Right lobe of liver (tissue), 6 donors: ENCODE data around the gene FER. TPM values are rescaled to one million over a fixed set of nuclear protein-coding genes. Genes with fewer than 3 reads are reported as not detected.
"Not testable (repeated sequence)": the region's sequence is repeated elsewhere in the genome, so short reads cannot be mapped to it uniquely, and the experiment has no call there.

Experiments
- ATAC-seq, 4 donors: fragments of 200-7000 bp; cut with Tn5 transposase; one replicate each; pipeline ENCODE4 v1.9.1; 2020; ENCODE audit warnings: mild to moderate bottlenecking in 4 of 4, moderate library complexity in 4 of 4
- DNase-seq, 3 donors: peaks; one replicate each; pipeline ENCODE4 v3.0.0-alpha.2; 2020
- H3K27ac ChIP-seq, 3 donors: fragments of 200-600 bp; one replicate each; pipeline ENCODE4 v1.8.0; 2022
- H3K27me3 ChIP-seq, 2 donors: fragments of 200-600 bp; one replicate each; pipeline ENCODE4 v1.8.0; 2022
- H3K36me3 ChIP-seq, 4 donors: fragments of 200-600 bp; sonication (generic) in 1 of 4; one replicate each; pipeline versions ENCODE4 v1.5.1 to v1.8.0; 2017 to 2022; ENCODE audit warnings: control low read depth in 1 of 4
- H3K4me1 ChIP-seq, 4 donors: fragments of 200-600 bp; sonication (generic) in 1 of 4; one replicate each; pipeline versions ENCODE4 v1.5.1 to v1.8.0; 2017 to 2022; ENCODE audit warnings: control low read depth in 1 of 4
- H3K4me3 ChIP-seq, 3 donors: fragments of 200-600 bp; one replicate each; pipeline ENCODE4 v1.8.0; 2022
- H3K9me3 ChIP-seq, 4 donors: fragments of 200-600 bp; sonication (generic) in 1 of 4; one replicate each; pipeline versions ENCODE4 v1.5.1 to v1.8.0; 2017 to 2022; ENCODE audit warnings: control low read depth in 1 of 4
- CTCF ChIP-seq, 4 donors: fragments of 200-600 bp in 3 of 4; fragments of 450-650 bp in 1 of 4; IDR thresholded peaks; one replicate each; pipeline versions ENCODE4 v1.5.1 to v1.8.0; 2016 to 2022; ENCODE audit warnings: antibody characterized with exemption in 4 of 4, mild to moderate bottlenecking in 2 of 4
- POLR2A ChIP-seq: fragments of 450-650 bp; IDR thresholded peaks from one replicate; pipeline ENCODE4 v1.6.1; 2017; ENCODE audit warnings: antibody characterized with exemption, mild to moderate bottlenecking
- WGBS: methylation state at CpG from one replicate; pipeline ENCODE4 v1.1.6; 2018; ENCODE audit warnings: low coverage, low lambda C conversion rate; ENCODE audit not compliant: insufficient coverage; ENCODE audit errors: missing lambda C conversion rate; 5-methylcytosine and 5-hydroxymethylcytosine counted together
- intact Hi-C, 2 donors: fragments of 100-400 bp; cut with DNase I; formaldehyde crosslinking; loops; one replicate each; pipeline versions ENCODE4 v1.11.2 to v1.14.1; 2022
- total RNA-seq, 6 experiments: library from RNA; depleted of rRNA in 2 of 6; stranded (reverse); fragments of >200 nt in 2 of 6; fragmentation: NEBNext Ultra II Directional in 3 of 6; extraction: Animal tissue kit (Norgen Biotek cat#: 25700) in 3 of 6; gene quantifications; one replicate each; pipeline versions ENCODE4 v1.1.0 to v1.2.4, GENCODE V29; 2016 to 2023
- donor health status: DM: no; HTN: yes; CAD: no.
- donor health status: DM: no; HTN: no; CAD: no.
- donor health status: DM: no; HTN: no; CAD: no.
- donor health status: DM: no; HTN: yes; CAD: no.
- donor health status: DM: no; HTN: yes; CAD: no.

Gene FER
- total RNA-seq, 6 experiments from 2014 or later = 2.6 to 10.9 (median 5.0) TPM

- no peak for DNase-seq
- Histone ChIP-seq H3K4me3 (no peak overlapping the region), H3K4me1 (no peaks in the 10 kb centered on the region), H3K9me3 (no peaks in the 10 kb centered on the region), H3K27ac (no peak overlapping the region), H3K27me3 (no peaks in the 10 kb centered on the region), H3K36me3 (no peaks in the 10 kb centered on the region)
- TF ChIP-seq POLR2A (no peak), CTCF (IDR thresholded peaks at IDR 0.05) (no peak)
- 96% methylated on average over 2 of the region's 2 CpGs for WGBS
- intact Hi-C loops = no loop called here
- ATAC-seq = no peak
These were observed 416.3 kb downstream of the FER start for GRCh38 chr5:109164001-109164400.

- intact Hi-C loops = no loop called here
- H3K36me3 ChIP-seq = no peaks in the 10 kb centered on the region
- ATAC-seq (no peak), DNase-seq (no peak)
- no peaks in the 10 kb centered on the region for H3K27me3 ChIP-seq
- H3K4me3 ChIP-seq = no peak overlapping the region
- no peak overlapping the region for H3K27ac ChIP-seq
- H3K4me1 ChIP-seq = no peaks in the 10 kb centered on the region
- no peaks in the 10 kb centered on the region for H3K9me3 ChIP-seq
- TF ChIP-seq CTCF (IDR thresholded peaks at IDR 0.05) = no peak
- no peak for TF ChIP-seq POLR2A
These were observed 419.9 kb downstream of the FER start for GRCh38 chr5:109167586-109167985.

DNA sequence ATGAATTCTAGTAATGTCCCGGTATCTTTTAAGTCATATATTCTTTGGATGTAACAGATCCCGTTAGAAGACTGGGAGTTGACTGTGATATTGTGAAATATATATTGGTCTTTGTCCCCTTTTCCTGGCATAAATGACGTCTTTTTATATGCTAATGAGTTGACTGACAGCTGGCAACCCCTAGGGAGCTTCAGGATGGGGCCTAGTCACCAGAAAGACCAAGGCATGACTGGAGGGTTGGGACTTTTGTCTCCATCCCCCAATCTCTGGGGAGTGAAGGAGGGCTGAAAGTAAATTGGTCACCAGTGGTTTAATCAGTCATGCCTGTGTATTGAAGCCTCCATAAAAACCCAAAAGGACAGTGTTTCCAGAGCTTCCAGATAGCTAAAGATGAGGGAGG, 420.5 kb downstream of the FER start:
- no peaks in the 10 kb centered on the region for H3K9me3 ChIP-seq
- no peak for ATAC-seq
- no peaks in the 10 kb centered on the region for H3K4me1 ChIP-seq
- no peak for DNase-seq
- no peak overlapping the region for H3K4me3 ChIP-seq
- TF ChIP-seq POLR2A = no peak
- TF ChIP-seq CTCF (IDR thresholded peaks at IDR 0.05) = no peak
- no peak overlapping the region for H3K27ac ChIP-seq
- intact Hi-C loops = no loop called here
- H3K27me3 ChIP-seq = no peaks in the 10 kb centered on the region
- 57% methylated on average over 3 of the region's 3 CpGs for WGBS
- H3K36me3 ChIP-seq = no peaks in the 10 kb centered on the region

GRCh38 chr5:109170629-109171350, 423.1 kb downstream of the FER start:
- intact Hi-C loops = no loop called here
- no peak overlapping the region for H3K27ac ChIP-seq
- 78% methylated on average over 2 of the region's 3 CpGs for WGBS

DNA sequence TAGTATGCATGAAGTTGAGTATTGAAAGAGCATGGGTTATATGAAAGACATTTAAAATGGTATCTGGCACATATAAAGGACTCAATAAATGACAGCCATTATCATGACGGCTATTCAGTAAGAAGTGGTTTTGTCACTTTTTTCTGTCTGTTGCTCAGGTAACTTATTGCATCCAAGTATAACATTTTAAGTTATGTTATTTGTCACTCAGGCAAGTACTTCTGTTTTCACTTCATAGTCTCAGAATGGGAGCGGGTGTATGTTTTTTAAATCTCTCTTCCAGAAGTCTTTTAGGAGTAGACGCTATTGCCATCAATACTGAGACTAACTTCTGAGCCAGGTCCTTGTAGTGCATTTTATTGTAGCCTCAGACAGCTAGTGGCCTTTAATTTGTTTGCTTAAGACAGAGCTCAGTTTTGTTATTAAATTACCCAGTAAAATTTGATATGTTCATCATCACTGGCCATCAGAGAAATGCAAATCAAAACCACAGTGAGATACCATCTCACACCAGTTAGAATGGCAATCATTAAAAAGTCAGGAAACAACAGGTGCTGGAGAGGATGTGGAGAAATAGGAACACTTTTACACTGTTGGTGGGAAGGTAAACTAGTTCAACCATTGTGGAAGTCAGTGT, 423.9 kb downstream of the FER start:
- H3K9me3 ChIP-seq, H3K4me3 ChIP-seq, intact Hi-C loops, H3K27ac ChIP-seq, DNase-seq, H3K4me1 ChIP-seq, H3K36me3 ChIP-seq, H3K27me3 ChIP-seq, ATAC-seq: not testable (repeated sequence)
- WGBS = 100% methylated on average over 3 of the region's 3 CpGs

More at GRCh38 chr5:109170629-109171350, 423.1 kb downstream of the FER start:
- Histone ChIP-seq H3K27me3 (no peaks in the 10 kb centered on the region), H3K9me3 (no peaks in the 10 kb centered on the region), H3K4me3 (no peak overlapping the region), H3K36me3 (no peaks in the 10 kb centered on the region), H3K4me1 (no peaks in the 10 kb centered on the region)
- DNase-seq = no peak
- no peak for ATAC-seq
- TF ChIP-seq CTCF (IDR thresholded peaks at IDR 0.05) = no peak
- TF ChIP-seq POLR2A = no peak
